Measurements from ENCODE around the gene MTM1. TPM values are rescaled to one million over a fixed set of nuclear protein-coding genes. Genes with fewer than 3 reads are reported as not detected.

MTM1 gene
- total and polyA plus RNA-seq, 8 donors = 1.1 to 10.2 (median 4.2) TPM

DNA sequence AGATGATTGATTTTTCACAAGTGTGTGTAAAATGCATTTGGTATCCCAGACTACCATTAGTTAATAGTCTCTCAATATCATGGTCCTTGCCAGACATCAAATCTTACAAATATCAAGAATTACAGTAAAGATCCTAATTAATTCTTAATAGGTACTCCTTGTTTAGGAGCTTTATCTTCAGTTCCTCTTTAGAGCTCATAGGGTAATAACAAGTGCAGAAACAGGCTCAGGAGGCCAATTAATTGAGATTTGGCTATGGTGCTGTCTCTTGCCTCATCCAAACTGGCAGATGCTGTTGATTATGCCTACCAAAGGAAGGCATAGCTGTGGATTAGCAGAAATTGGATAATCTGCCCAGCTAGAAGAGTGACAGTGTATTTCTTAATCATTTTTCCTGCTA is 131.7 kb downstream of the MTM1 start:
- intact Hi-C loops (cut with DNase I) = no loop called here
- no peak for DNase-seq

DNA sequence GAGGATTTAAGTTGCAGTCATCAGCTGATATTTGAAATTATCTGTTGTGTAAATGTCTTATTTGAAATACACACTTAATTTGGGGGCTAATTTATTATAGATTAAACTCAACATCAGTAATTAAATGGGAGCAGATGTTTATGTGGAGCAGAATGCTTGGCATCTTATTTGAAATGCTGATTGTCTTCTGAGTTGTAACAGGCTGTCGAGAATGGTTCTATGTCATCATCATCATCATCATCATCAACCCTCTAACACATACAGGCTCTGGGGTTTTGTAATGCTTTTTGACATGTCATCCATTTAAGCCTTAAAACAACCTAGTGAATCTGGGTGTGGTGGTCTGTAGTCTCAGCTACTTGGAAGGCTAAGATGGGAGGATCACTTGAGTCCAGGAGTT is 133.0 kb downstream of the MTM1 start:
- Histone ChIP-seq H3K27me3 (no peaks in the 10 kb centered on the region), H3K4me1 (peaks cover 0 to 4% (median 0%) of the 10 kb centered on the region in 3 donors), H3K9me3 (no peaks in the 10 kb centered on the region), H3K36me3 (no peaks in the 10 kb centered on the region), H3K27ac (no peak overlapping the region), H3K4me3 (no peak overlapping the region)
- ATAC-seq (no peak), DNase-seq (no peak), FAIRE-seq (no peak)
- TF ChIP-seq, protein P1, sequence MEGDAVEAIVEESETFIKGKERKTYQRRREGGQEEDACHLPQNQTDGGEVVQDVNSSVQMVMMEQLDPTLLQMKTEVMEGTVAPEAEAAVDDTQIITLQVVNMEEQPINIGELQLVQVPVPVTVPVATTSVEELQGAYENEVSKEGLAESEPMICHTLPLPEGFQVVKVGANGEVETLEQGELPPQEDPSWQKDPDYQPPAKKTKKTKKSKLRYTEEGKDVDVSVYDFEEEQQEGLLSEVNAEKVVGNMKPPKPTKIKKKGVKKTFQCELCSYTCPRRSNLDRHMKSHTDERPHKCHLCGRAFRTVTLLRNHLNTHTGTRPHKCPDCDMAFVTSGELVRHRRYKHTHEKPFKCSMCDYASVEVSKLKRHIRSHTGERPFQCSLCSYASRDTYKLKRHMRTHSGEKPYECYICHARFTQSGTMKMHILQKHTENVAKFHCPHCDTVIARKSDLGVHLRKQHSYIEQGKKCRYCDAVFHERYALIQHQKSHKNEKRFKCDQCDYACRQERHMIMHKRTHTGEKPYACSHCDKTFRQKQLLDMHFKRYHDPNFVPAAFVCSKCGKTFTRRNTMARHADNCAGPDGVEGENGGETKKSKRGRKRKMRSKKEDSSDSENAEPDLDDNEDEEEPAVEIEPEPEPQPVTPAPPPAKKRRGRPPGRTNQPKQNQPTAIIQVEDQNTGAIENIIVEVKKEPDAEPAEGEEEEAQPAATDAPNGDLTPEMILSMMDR (IDR thresholded peaks at IDR 0.05) = no peak
- WGBS, 2 donors = 76 to 100% methylated on average over 1 of the region's 1 CpG
- intact Hi-C loops (cut with DNase I) = no loop called here

More for the DNA sequence above, 131.7 kb downstream of the MTM1 start:
- ATAC-seq (no peak), FAIRE-seq (no peak)
- Histone ChIP-seq H3K9me3 (no peaks in the 10 kb centered on the region), H3K36me3 (no peaks in the 10 kb centered on the region), H3K27ac (no peak overlapping the region), H3K27me3 (no peaks in the 10 kb centered on the region), H3K4me3 (no peak overlapping the region), H3K4me1 (peaks cover 0 to 4% (median 0%) of the 10 kb centered on the region in 3 donors)
- TF ChIP-seq, protein P1 (IDR thresholded peaks at IDR 0.05) = no peak

DNA sequence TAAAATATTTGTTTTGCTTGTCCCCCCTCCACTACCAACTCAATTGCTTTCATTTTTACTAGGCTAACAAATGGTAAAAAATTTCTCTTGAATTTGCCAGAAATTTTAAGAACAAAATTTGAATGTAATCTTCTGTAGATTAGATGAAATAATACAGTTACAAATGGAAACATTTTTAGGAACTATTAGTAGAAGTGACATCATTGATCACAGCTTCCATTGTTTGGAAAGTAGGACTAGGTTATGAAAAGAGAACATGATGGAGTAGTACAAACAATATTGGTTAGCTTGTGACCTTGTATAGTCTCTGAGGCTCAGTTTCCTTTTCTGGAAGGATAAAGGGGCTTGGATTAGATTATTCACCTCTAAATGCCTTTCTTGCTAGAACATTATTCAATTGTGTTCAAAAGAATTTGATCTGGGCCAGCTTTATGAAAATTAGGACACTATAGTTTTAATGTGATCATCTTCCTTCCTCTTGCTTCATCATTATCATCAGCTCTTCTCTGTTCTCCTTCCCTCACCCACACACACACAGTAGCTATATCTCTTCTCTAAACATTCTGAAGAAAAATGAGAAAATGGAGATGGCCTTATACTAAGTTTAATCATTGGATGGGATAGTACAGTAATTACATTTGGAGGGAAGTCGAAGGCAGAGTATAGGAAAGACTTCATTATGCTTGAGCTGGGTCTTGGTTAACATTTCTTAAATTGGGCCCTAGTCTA is 134.7 kb downstream of the MTM1 start:
- Histone ChIP-seq H3K4me3 (no peak overlapping the region), H3K4me1 (no peaks in the 10 kb centered on the region), H3K36me3 (no peaks in the 10 kb centered on the region), H3K9me3 (no peaks in the 10 kb centered on the region), H3K27ac (peak overlapping the region in 2 of 4 donors; percentile 51 to 55), H3K27me3 (no peaks in the 10 kb centered on the region)
- peak in 1 of 4 donors; percentile 44 for ATAC-seq
- no peak for FAIRE-seq
- 72 to 100% methylated on average over 1 of the region's 1 CpG for WGBS, 2 donors
- no peak for DNase-seq
- TF ChIP-seq, protein P1 (IDR thresholded peaks at IDR 0.05) = no peak
- intact Hi-C loops (cut with DNase I) = no loop called here

DNA sequence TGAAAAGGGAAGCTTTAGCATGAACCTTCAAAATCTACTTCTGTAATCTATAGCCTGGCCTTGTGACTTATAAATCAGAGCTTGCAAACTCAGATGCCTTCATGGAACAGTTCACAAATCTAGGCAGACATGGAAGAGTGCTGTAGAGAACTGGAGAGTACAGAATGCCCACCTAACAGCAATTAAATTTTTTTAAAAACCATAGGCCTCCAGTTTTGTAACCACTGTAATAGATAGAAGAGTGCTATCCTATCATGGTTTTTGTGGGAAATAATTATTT is 135.2 kb downstream of the MTM1 start:
- DNase-seq (no peak), ATAC-seq (peak in 1 of 4 donors; percentile 60), FAIRE-seq (no peak)
- peak overlapping the region in 2 of 4 donors; percentile 51 to 55 for H3K27ac ChIP-seq
- H3K4me3 ChIP-seq = no peak overlapping the region
- TF ChIP-seq, protein P1 (IDR thresholded peaks at IDR 0.05) = no peak
- intact Hi-C loops (cut with DNase I) = no loop called here
- H3K36me3 ChIP-seq = no peaks in the 10 kb centered on the region
- no peaks in the 10 kb centered on the region for H3K9me3 ChIP-seq
- no peaks in the 10 kb centered on the region for H3K4me1 ChIP-seq
- no peaks in the 10 kb centered on the region for H3K27me3 ChIP-seq

DNA sequence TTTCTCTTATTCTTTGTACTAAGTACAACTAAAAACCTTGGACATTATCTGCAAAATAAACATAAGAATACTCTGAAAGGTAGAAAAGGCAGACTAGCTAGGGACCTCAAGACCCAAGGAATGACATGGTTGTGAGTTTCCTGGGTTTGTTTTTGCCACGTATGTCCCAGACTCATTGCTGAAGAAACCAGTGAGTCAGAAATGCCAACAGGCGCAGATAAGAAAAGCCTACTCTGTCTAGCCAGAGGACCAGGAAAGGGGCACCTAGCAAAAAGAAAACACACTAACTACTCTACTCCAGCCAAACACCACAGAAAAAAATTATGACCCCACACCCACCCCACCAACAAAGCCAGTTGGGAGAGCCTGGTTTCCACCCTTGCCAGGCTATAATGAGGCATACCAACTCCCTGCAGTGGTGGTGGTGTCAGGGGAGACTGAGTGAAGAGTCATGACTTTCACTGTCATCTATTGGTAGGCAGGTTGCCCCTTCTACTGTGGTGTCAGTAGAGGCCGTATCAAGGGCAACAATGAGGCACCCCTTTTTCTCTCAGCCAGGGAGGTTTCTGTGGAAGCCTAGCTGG is 135.7 kb downstream of the MTM1 start:
- no peaks in the 10 kb centered on the region for H3K9me3 ChIP-seq
- 59 to 71% methylated on average over 3 of the region's 3 CpGs for WGBS, 2 donors
- no peaks in the 10 kb centered on the region for H3K27me3 ChIP-seq
- H3K36me3 ChIP-seq = no peaks in the 10 kb centered on the region
- ATAC-seq (peak; percentile 84 to 94 (median 88)), FAIRE-seq (no peak), DNase-seq (peak in 1 of 6 donors; percentile 29)
- intact Hi-C loops (cut with DNase I) = no loop called here
- no peaks in the 10 kb centered on the region for H3K4me1 ChIP-seq
- peak overlapping the region in 3 of 4 donors; percentile 9 to 55 (median 51) for H3K27ac ChIP-seq
- H3K4me3 ChIP-seq = no peak overlapping the region
- TF ChIP-seq, protein P1 (IDR thresholded peaks at IDR 0.05) = no peak
